ENCODE results near the gene NT5DC3. TPM values are rescaled to one million over a fixed set of nuclear protein-coding genes. Genes with fewer than 3 reads are reported as not detected.
A peak's percentile ranks its signal among the peaks of the same experiment; 100 is the strongest.

The NT5DC3 gene
- total and polyA plus RNA-seq, 9 of the 15 experiments (the other 6 are each of a cell fraction or from before 2014, with no cell fraction given), result 6.3 to 33.5 (median 24.5) TPM

- peaks cover 57% of the 10 kb centered on the region for H3K36me3 ChIP-seq (ENCODE audit: control insufficient read depth, insufficient read depth, low read length)
- intact Hi-C loops (cut with micrococcal nuclease) (no loop called here), in situ Hi-C loops (cut with MboI) (no loop called here)
- ChIA-PET POLR2A (interaction anchor here (3.4 kb wide), 1 partner anchor 14 kb away, joined by 18 read pairs; no protein-coding TSS in a partner anchor), CTCF (ENCODE audit: low intra/inter-chr PET ratio) (no interaction called here)
- BruUV-seq (replicated peaks), result no TSS peak
- H3K27me3 ChIP-seq (ENCODE audit: control insufficient read depth in 2 of 2, insufficient read depth in 2 of 2, low read length in 2 of 2), result no peaks in the 10 kb centered on the region
- 0 out of 2 replicates have a peak, but pooled peaks cover 2% of the 10 kb centered on the region for H3K9me3 ChIP-seq (replicated peaks; ENCODE audit: control insufficient read depth, insufficient read depth, low read depth, low read length)
- H3K4me3 ChIP-seq, result no peak overlapping the region
- no peak for ATAC-seq
- 100% methylated on average over 1 of the region's 1 CpG for WGBS (ENCODE audit: insufficient coverage, low coverage, missing lambda C conversion rate)
- H3K79me2 ChIP-seq (ENCODE audit: control insufficient read depth, insufficient read depth, low read length), result peaks cover 97% of the 10 kb centered on the region
- no peaks in the 10 kb centered on the region for H3K4me1 ChIP-seq (replicated peaks in 1 of 2; ENCODE audit: control insufficient read depth in 2 of 2, insufficient read depth in 2 of 2, low read length in 2 of 2)
- TF ChIP-seq FOXA1 (IDR thresholded peaks at IDR 0.05; ENCODE audit: borderline replicate concordance), result no peak
- no peak for TF ChIP-seq ATF4 (CRISPR knock-in tag; IDR thresholded peaks at IDR 0.05)
- H2AFZ ChIP-seq (ENCODE audit: low read depth, low read length), result no peak overlapping the region
- no peak for DNase-seq (ENCODE audit: extremely low read depth in 1 of 4, low spot score in 3 of 4)
- H3K4me2 ChIP-seq (ENCODE audit: insufficient read depth, low read length), result no peak overlapping the region
- H3K27ac ChIP-seq (ENCODE audit: extremely low read depth, low read depth, low read length), result no peak overlapping the region
- H4K20me1 ChIP-seq (replicated peaks; ENCODE audit: control insufficient read depth, insufficient read depth, low read length), result no peaks in the 10 kb centered on the region
- H3K9me1 ChIP-seq (ENCODE audit: control insufficient read depth, insufficient read depth, low read length), result no peaks in the 10 kb centered on the region
- H3K9ac ChIP-seq (ENCODE audit: insufficient read depth in 1 of 2, low read depth in 2 of 2, low read length in 2 of 2), result no peak overlapping the region
- no peak for FAIRE-seq
Measured at GRCh38 chr12:103821773-103822172, 19.3 kb downstream of the NT5DC3 start.

GRCh38 chr12:103820881-103821489 is 20.0 kb downstream of the NT5DC3 start:
- intact Hi-C loops (cut with micrococcal nuclease), result no loop called here
- no peak for FAIRE-seq
- no peak overlapping the region for H3K27ac ChIP-seq (ENCODE audit: extremely low read depth, low read depth, low read length)
- ATAC-seq, result no peak
- DNase-seq (ENCODE audit: extremely low read depth in 1 of 4, low spot score in 3 of 4), result no peak
- no peak overlapping the region for H3K4me3 ChIP-seq
- ChIA-PET POLR2A (interaction anchor here (3.4 kb wide), 1 partner anchor 15 kb away, joined by 18 read pairs; no protein-coding TSS in a partner anchor), CTCF (ENCODE audit: low intra/inter-chr PET ratio) (no interaction called here)
- no peaks in the 10 kb centered on the region for H3K27me3 ChIP-seq (ENCODE audit: control insufficient read depth in 2 of 2, insufficient read depth in 2 of 2, low read length in 2 of 2)
- H3K4me1 ChIP-seq (replicated peaks in 1 of 2; ENCODE audit: control insufficient read depth in 2 of 2, insufficient read depth in 2 of 2, low read length in 2 of 2), result no peaks in the 10 kb centered on the region
- WGBS (ENCODE audit: insufficient coverage, low coverage, missing lambda C conversion rate), result 92% methylated on average over 3 of the region's 3 CpGs
- no peak overlapping the region for H3K4me2 ChIP-seq (ENCODE audit: insufficient read depth, low read length)
- H3K9ac ChIP-seq (ENCODE audit: insufficient read depth in 1 of 2, low read depth in 2 of 2, low read length in 2 of 2), result no peak overlapping the region
- H3K9me3 ChIP-seq (replicated peaks; ENCODE audit: control insufficient read depth, insufficient read depth, low read depth, low read length), result 0 out of 2 replicates have a peak, but pooled peaks cover 2% of the 10 kb centered on the region
- in situ Hi-C loops (cut with MboI), result no loop called here
- H4K20me1 ChIP-seq (replicated peaks; ENCODE audit: control insufficient read depth, insufficient read depth, low read length), result no peaks in the 10 kb centered on the region
- H3K36me3 ChIP-seq (ENCODE audit: control insufficient read depth, insufficient read depth, low read length), result peaks cover 65% of the 10 kb centered on the region
- peaks cover 97% of the 10 kb centered on the region for H3K79me2 ChIP-seq (ENCODE audit: control insufficient read depth, insufficient read depth, low read length)
- TF ChIP-seq ZNF12 (CRISPR knock-in tag; IDR thresholded peaks at IDR 0.05) (peak; percentile 100), ZNF224 (CRISPR knock-in tag; IDR thresholded peaks at IDR 0.05) (no peak)
- no peaks in the 10 kb centered on the region for H3K9me1 ChIP-seq (ENCODE audit: control insufficient read depth, insufficient read depth, low read length)
- BruUV-seq (replicated peaks), result no TSS peak
- H2AFZ ChIP-seq (ENCODE audit: low read depth, low read length), result no peak overlapping the region
